ENCODE data around the gene TRANK1.

DNA sequence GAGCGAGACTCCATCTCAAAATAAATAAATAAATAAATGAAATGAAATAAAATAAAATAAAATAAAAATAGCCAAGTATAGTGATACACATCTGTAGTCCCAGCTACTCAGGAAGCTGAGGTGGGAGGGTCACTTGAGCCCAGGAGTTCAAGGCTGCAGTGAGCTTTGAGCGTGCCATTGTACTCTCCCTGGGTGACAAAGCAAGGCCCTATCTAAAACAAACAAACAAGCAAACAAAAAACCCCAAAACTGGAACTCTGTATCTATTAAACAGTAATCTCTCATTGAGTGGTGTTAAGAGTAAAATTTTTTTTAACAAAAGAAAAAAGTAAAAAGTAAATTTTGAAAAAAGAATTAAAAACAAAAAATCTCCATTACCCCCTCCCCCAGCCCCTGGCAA is 27.3 kb upstream of the TRANK1 start:
- TF ChIP-seq, protein P1, sequence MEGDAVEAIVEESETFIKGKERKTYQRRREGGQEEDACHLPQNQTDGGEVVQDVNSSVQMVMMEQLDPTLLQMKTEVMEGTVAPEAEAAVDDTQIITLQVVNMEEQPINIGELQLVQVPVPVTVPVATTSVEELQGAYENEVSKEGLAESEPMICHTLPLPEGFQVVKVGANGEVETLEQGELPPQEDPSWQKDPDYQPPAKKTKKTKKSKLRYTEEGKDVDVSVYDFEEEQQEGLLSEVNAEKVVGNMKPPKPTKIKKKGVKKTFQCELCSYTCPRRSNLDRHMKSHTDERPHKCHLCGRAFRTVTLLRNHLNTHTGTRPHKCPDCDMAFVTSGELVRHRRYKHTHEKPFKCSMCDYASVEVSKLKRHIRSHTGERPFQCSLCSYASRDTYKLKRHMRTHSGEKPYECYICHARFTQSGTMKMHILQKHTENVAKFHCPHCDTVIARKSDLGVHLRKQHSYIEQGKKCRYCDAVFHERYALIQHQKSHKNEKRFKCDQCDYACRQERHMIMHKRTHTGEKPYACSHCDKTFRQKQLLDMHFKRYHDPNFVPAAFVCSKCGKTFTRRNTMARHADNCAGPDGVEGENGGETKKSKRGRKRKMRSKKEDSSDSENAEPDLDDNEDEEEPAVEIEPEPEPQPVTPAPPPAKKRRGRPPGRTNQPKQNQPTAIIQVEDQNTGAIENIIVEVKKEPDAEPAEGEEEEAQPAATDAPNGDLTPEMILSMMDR (IDR thresholded peaks at IDR 0.05 in 4 of 5, conservative IDR thresholded peaks at IDR 0.05 in 1 of 5) = no peak
- TF ChIP-seq POLR2A (IDR thresholded peaks at IDR 0.05) = no peak
